Measurements from ENCODE around the gene PRSS2.

DNA sequence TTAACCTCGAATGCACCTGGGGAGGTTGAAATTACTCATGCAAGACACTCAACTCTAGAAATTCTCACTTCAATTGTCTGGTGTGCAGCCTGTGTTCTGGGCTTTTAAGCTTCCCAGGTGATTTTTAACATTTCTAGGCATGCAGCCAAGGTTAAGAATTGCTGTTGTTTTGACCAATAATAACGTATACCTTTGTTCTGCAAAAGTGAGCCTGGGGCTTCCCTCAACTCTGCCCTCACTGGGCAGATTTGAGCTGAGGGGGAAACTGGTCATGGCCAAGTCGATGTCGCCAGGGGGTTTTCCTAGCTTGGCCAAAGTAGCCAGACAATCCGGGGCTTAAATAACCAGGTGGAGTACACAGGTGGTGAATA, 568 bp downstream of the PRSS2 start:
- TF ChIP-seq, protein P1, sequence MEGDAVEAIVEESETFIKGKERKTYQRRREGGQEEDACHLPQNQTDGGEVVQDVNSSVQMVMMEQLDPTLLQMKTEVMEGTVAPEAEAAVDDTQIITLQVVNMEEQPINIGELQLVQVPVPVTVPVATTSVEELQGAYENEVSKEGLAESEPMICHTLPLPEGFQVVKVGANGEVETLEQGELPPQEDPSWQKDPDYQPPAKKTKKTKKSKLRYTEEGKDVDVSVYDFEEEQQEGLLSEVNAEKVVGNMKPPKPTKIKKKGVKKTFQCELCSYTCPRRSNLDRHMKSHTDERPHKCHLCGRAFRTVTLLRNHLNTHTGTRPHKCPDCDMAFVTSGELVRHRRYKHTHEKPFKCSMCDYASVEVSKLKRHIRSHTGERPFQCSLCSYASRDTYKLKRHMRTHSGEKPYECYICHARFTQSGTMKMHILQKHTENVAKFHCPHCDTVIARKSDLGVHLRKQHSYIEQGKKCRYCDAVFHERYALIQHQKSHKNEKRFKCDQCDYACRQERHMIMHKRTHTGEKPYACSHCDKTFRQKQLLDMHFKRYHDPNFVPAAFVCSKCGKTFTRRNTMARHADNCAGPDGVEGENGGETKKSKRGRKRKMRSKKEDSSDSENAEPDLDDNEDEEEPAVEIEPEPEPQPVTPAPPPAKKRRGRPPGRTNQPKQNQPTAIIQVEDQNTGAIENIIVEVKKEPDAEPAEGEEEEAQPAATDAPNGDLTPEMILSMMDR (conservative IDR thresholded peaks at IDR 0.05; ENCODE audit: low read depth, low read length): no peak
- TF ChIP-seq EZH2 (IDR thresholded peaks at IDR 0.05; ENCODE audit: low read length, unreplicated experiment): no peak
- no peak for TF ChIP-seq EZH2phosphoT487 (IDR thresholded peaks at IDR 0.05; ENCODE audit: borderline replicate concordance, low read length)
